IPS-18c (cell line): ENCODE measurements around the gene CEACAM1.
"Not testable (repeated sequence)": the region's sequence is repeated elsewhere in the genome, so short reads cannot be mapped to it uniquely, and the experiment has no call there.

Experiments used
- H3K4me3 ChIP-seq: 2 replicates; pipeline ENCODE4 v1.7.0; 2013; ENCODE audit warnings: low read depth, mild to moderate bottlenecking, low read length, moderate library complexity; ENCODE audit not compliant: insufficient read depth
- H3K9me3 ChIP-seq: one replicate; pipeline ENCODE4 v1.6.1; 2013; ENCODE audit warnings: mild to moderate bottlenecking, low read length, moderate library complexity; ENCODE audit not compliant: control insufficient read depth, insufficient read depth

Gene CEACAM1

GRCh38 chr19:42528354-42529247 is at the start of gene CEACAM1:
CEACAM1 (minus strand) TSS chr19:42528481; CDS start chr19:42528374, 107 bp downstream.
- no peaks in the 10 kb centered on the region for H3K9me3 ChIP-seq
- H3K4me3 ChIP-seq, result no peak within 1 kb of the TSS

- Histone ChIP-seq H3K9me3 (peaks cover 2% of the 10 kb centered on the region), H3K4me3 (no peak overlapping the region)
These were observed 48.7 kb upstream of the CEACAM1 start for GRCh38 chr19:42577016-42577415.

- Histone ChIP-seq H3K4me3 (no peak overlapping the region), H3K9me3 (peaks cover 2% of the 10 kb centered on the region)
These were observed 48.0 kb upstream of the CEACAM1 start for GRCh38 chr19:42576241-42576640.

GRCh38 chr19:42573642-42574041 is 45.4 kb upstream of the CEACAM1 start:
- no peak overlapping the region for H3K4me3 ChIP-seq
- peaks cover 2% of the 10 kb centered on the region for H3K9me3 ChIP-seq

GRCh38 chr19:42571116-42571515 is 42.8 kb upstream of the CEACAM1 start:
- Histone ChIP-seq H3K9me3 (no peaks in the 10 kb centered on the region), H3K4me3 (no peak overlapping the region)

- no peak overlapping the region for H3K4me3 ChIP-seq
- H3K9me3 ChIP-seq, result no peaks in the 10 kb centered on the region
These were observed 40.9 kb upstream of the CEACAM1 start for GRCh38 chr19:42569193-42569592.

GRCh38 chr19:42568006-42568405 is 39.7 kb upstream of the CEACAM1 start:
- Histone ChIP-seq H3K9me3 (no peaks in the 10 kb centered on the region), H3K4me3 (no peak overlapping the region)

GRCh38 chr19:42567567-42567966 is 39.3 kb upstream of the CEACAM1 start:
- no peak overlapping the region for H3K4me3 ChIP-seq
- no peaks in the 10 kb centered on the region for H3K9me3 ChIP-seq

GRCh38 chr19:42563352-42564210 is 35.3 kb upstream of the CEACAM1 start:
- Histone ChIP-seq H3K9me3 (no peaks in the 10 kb centered on the region), H3K4me3 (no peak overlapping the region)

- H3K9me3 ChIP-seq, result no peaks in the 10 kb centered on the region
- H3K4me3 ChIP-seq, result no peak overlapping the region
These were observed 33.2 kb upstream of the CEACAM1 start for GRCh38 chr19:42561512-42561911.

GRCh38 chr19:42560731-42561130 is 32.5 kb upstream of the CEACAM1 start:
- Histone ChIP-seq H3K9me3 (no peaks in the 10 kb centered on the region), H3K4me3 (no peak overlapping the region)

- no peaks in the 10 kb centered on the region for H3K9me3 ChIP-seq
- H3K4me3 ChIP-seq, result no peak overlapping the region
These were observed 30.3 kb upstream of the CEACAM1 start for GRCh38 chr19:42558450-42559150.

GRCh38 chr19:42557386-42557871 is 29.1 kb upstream of the CEACAM1 start:
- H3K4me3 ChIP-seq, H3K9me3 ChIP-seq: not testable (repeated sequence)

- H3K9me3 ChIP-seq, result peaks cover 2% of the 10 kb centered on the region
- no peak overlapping the region for H3K4me3 ChIP-seq
These were observed 27.5 kb upstream of the CEACAM1 start for GRCh38 chr19:42555801-42556200.

- Histone ChIP-seq H3K9me3 (peaks cover 4% of the 10 kb centered on the region), H3K4me3 (no peak overlapping the region)
These were observed 27.0 kb upstream of the CEACAM1 start for GRCh38 chr19:42555317-42555716.

- H3K4me3 ChIP-seq, result no peak overlapping the region
- peaks cover 8% of the 10 kb centered on the region for H3K9me3 ChIP-seq
These were observed 25.8 kb upstream of the CEACAM1 start for GRCh38 chr19:42554046-42554575.
